Effector CD4-positive, alpha-beta T cell (primary cell): ENCODE results near the gene PCDH9.

Experiments used
- DNase-seq: peaks from one replicate; pipeline ENCODE4 v3.0.0-alpha.2; 2020

PCDH9 gene

DNA sequence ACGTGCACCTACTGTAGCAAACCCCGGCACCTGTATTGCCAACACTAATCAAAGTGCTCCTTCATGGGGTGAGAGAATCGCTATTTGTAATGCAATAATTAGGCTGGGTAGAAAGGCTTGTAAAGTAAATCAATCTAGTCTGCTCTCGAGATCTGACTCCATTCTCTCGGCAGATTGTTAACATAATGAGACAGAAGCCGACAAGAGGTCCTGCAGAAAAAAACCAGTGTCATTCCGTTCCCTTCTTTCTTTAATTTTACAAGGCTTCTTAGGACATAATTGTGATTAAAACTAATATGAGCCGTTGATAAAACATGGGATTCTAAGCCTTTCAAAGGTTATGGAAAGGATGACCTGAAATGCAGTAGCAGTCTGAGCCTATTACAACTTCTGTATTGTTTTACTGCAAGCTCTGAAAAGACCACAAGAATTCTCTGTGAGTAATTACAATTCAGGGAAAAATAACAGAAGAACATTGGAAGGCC is 530.0 kb downstream of the PCDH9 start:
- no peak for DNase-seq

DNA sequence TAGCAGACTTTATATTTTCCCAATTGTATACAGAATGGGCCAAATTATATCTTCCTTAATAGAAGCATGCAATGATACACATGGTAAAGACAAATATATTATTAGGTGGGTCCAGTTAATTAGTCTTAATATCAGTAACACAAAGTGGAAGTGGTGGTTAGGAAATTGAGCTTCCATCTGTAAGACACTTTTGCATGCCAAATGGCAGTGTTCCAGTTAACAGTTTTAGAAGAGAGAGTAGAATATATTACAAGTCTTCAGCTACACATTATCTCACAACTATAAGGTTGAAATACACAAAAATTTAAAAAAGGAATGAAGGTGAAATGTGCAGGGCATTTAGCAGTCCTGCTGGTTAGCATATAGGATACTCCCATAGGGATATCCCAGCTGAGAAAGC is 536.5 kb downstream of the PCDH9 start:
- DNase-seq, result no peak

DNA sequence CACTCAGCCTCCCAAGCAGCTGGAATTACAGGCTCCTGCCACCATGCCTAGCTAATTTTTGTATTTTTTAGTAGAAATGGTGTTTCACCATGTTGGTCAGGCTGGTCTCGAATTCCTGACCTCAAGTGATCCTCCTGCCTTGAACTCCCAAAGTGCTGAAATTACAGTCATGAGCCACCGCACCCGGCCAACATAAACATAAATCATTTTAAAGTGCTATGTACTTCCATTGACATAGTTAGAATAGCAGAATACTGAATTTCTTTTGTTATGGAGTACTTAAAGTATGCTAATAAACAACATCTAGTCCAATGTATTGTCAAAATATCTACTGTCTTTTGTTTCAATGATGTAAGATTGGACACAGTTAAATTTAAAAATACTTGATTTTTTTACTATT is 539.0 kb downstream of the PCDH9 start:
- DNase-seq, result no peak

DNA sequence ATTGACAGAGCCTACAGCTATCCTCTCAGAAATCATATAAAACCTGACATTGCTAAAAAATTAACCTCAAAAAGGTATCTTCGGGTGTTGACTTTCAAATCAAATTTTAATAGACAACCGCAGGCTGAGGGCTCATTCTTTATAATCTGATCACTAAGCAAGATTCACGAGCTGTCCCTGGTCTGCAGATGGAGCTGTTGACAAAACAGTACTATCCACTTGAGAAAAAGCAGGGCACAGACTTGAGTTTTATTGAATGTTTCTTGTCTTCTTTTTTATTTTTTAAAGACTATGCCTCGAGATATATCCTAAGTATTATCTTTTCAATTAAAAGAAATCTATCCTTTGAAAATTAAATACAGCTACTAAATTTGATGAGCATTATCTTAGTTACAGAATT is 540.5 kb downstream of the PCDH9 start:
- DNase-seq, result no peak

DNA sequence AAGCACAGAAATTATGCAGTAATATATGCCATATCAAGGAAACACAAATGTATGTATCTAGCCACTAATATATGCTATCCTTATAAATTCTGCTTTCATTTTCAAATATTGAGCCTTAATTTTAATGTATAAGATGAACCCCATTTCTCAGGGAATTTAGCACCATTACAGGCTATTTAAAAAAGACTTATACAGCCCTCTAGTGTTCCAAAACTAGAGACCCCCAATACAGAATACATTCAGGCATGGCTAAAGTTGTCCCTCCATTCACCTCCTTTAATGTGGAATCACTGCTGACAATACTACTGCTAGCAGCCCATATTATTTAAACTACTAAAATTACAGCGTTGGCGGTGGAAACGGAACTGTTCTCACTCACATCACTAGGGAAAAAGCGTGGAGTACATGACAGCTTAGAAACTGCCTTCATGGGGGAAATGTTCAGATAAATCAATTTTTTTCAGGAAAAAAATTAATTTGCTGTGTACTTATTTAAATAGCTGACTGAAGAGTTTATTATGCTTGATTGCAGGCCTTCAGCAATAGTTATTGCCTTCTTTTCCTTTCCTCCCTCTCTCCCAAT is 541.0 kb downstream of the PCDH9 start:
- DNase-seq, result no peak

DNA sequence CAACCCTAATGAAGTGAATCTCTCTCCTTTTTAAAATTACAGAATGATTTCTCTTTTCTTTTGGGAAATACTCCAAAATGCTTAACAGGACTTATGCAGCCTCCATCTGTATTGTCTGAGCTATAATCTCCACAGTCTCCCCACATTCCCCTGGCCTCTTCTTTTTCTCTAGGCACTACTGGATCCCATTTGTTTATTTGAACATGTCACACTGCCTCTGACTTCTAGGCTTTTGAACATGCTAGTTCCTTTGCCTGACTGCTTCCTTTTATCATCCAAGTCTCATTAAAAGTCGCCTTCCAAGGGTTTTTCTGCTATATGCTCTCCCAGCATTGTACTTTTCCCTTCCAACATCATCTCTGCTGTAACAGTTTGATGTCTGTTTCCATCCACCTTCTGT is 548.7 kb downstream of the PCDH9 start:
- DNase-seq, result no peak

DNA sequence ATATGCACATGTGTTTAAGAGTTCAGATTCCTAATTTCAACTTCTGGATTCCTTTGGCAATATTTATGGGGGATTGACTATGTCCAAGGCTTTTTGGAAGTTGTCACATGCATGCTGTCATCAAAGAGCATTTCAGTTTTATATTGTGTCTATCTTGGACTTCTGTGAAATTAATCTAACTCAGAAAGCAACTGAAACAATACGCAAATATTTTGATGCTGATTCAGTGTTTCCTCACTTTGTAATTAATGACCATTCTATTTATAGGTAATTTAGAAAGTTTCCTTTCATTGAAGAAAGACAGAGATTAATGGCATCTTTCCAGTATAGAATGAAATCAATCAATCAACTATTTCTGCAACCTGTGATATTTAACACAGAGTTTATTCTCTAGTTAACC is 550.1 kb downstream of the PCDH9 start:
- no peak for DNase-seq

DNA sequence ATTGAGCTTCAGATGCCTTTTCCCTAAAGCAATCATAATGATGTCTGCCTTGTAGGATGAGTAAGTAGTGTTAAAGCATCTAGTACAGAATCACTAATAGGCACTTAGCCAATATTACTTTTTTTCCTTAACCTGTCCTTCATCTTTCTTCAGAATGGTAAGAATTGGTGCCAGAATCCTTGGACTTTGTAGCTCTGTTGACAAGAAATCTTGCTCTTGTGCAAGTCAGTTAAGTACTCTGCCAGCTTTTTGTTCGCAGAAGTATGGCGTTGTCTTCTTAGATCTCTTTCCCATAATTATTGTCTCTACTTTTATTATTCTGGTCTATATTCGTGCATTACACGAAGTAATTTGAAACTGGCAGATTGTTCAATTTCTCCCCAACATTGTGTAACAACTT is 554.5 kb downstream of the PCDH9 start:
- no peak for DNase-seq

DNA sequence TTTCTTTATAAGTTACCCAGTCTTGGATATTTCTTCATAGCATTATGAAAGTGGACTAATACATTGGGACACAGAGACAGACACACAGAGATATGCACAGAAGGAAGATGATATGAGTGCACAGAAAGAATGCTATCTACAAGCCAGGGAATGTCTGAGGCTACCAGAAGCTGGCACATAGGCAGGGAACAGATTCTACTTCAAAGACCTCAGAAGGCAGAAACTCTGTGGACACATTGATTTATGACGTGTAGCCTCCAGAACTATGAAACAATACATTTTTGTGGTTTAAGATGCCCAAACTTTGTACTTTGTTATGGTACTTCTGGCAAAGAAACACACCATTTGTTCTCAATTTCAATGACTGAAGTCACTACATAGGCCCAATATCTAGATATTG is 556.7 kb downstream of the PCDH9 start:
- no peak for DNase-seq

DNA sequence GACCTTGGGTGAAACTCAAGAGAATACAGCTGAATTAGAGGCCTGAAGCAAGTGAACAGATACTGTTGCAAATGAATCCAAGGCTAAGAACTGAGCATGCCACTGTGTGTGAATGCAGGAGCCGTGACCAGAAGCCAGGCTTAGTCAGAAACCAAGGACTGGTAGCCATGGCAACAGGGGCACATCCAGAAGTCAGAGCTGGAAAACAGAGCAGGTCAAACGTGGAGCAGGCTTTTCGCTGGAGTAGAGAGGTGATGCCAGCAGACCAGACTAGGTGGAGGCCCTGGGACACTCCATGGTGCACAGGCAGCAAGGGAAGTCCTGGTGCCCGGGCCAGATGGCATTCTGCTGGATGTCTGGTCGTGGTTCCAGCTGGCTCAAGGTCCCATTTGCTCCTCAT is 564.1 kb downstream of the PCDH9 start:
- DNase-seq, result no peak

DNA sequence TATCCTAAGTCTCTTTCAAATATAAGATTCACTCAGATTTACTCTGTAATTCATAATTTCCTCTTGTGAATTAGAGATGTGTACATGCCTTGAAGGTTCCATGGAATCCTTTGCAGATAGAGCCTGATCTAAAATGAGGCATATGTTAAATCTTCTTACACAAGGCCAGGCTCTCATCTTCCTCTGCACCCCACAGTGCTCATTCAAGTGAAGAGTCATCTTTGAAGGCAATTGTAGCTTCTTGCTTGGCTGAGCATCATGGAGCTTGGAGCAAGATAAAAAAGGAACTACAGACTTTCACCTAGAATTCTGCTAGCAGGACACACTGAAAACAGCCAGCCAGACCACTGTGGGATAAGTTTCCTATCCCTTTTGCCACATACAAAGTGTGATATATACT is 566.4 kb downstream of the PCDH9 start:
- DNase-seq, result no peak

DNA sequence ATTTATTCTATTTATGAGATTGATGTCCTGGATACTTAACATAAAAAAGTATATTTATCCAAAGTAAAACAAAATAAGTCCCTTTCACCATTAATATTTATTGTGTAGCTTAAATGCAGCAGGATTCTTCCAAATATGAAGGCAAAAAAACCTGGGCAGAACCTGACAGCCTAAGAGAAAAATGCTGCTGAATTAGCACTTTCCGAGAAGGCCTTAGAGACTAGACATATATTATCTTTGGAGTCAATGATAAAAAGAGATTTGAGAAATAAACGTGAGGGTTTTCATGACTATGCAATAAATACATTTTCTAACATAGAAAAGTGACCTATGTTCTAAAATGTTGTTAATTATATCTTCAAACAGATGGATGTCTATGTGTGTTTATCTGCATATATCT is 566.9 kb downstream of the PCDH9 start:
- DNase-seq, result no peak

DNA sequence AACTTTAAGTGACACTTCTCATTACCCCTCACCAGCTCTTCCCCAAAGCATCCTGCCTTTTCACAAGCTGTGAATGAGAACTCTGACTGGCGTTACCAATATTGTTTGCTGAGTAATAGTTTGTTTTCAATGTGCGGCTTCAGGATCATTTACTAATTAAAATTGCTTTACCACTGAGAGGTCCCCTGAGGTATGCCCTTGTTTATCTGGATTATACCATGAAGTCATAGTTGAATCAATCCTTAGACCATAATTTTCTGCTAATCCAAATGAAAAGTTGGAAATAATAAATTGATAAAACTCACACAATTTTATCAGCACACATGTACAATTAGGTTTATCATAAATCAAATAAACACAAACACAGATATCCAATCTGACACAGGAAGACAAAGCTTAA is 568.8 kb downstream of the PCDH9 start:
- no peak for DNase-seq

DNA sequence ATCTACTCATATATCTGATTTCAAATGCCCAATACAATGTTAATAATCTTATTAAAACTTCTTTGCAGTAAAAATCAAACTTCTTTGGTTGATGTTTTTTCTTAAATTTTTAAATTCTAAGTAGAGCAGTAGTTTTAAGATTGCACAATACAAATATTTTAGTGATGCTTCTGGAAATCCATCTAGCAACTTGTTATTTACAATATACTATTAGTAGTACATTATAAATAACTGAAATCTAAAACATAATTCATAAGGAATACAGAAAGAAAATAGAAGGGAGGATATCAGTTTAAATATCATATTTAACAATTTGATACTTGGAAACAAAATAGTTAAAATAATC is 569.7 kb downstream of the PCDH9 start:
- DNase-seq, result no peak

DNA sequence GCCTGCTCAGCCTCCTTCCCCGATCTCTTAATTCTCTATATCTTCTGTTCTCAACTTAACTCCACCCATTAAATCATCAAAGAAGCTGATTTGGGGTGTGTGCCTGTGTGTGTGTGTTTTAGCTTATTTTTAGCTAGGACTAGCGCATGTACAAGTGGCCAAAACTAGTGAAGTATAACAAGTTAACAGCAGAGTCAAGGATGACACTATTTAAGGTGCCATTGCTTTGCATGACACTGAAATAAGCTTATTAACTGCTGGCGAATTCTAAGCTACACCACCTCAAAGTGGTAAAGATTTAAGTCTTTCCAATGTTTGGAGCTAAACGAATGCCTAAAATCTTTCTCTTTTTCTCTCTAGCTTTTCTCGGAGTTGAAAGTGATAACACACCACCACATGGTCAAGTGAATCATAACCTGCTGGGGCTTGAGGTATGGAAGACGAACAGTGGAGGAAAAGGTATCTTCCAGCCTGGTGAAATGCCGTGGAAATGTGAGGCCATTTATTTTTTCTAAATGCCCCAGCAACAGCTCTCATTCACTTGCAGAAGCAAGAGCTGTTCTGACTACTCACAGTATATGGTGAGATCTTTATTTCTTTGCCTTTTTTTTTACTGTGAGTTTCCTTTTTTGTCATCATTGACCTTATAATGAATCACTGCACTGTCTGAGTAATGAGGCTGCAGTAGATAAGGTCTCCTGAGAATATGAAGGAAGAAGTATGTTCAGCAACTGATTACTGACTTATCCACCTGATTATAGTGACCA is 570.3 kb downstream of the PCDH9 start:
- no peak for DNase-seq

DNA sequence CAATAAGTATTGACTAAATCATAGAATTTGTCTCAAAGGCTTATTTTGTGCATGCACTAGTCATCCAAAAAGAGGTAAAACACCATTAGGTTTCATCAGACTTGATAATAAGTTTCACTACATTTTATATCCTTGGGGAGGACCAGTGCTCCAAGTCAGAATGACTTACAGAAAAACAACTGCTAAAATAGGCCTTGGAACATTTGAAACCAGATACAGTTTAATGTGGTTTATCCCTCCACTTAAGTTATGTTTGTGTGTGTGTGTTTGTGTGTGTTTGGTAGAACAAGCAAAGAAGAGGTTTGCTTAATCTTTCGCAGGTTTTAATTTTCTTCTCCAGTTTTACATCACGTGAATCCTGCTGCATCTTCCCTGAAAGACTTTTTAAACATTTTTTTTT is 570.9 kb downstream of the PCDH9 start:
- DNase-seq, result no peak

DNA sequence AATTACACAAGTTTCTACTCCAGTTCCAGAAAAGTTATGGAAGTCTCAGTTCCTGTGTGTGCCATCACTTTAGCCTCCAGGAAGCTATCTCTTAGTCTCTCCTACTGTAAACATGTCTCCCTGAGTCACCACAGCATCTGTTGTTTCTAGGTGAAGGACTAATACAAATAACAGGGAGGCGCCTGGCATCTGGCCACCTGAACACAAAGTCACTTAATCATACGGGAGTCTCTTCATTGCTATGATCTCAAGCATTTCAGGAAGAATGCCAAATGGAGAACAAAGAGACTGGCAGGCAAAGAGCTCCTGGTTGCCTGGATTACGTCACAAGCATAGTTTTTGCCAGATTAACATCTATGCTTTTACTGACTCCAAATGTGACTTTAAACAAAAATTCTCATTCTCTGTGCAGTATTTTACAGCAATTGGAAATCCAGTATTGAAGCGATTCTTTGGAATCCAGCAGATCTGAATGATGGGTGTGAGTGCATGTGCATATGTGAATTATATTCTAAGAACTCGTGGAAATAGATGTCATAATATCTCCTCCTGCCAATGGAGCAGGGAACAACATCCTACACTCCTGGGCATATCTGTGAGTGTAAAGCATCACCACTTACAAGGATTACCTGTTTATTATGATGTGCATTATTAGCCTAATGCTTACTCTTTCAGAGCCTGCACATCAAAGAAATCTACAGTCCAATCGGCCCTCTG is 572.8 kb downstream of the PCDH9 start:
- no peak for DNase-seq

DNA sequence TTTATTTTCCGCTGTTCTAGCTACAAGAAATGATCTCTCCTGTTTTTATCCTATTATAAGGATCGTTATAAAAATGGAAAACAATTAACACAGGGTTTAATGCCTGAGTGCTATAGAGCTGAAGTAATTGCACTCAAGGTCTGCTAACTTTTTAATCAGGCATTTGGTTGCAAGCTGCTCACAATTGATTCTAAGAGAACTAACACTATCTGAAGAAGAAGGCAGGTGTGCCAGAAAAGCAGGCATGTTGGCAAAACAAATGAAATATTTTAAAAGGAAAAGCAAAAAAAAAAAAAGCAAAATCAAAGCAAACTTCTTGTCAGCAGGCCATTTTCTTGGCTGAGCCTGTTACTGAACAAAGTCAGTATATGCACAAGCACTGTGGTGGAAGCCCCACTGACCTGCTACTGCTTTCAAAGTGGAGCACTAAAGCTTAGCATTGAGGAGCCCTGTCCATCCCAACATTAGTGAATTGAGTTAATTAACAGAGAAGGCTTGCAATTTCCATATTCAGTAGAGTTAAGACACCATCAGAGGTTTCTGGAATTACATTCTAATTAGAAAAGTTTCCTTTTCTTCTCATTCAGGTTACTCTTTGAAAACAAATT is 574.2 kb downstream of the PCDH9 start:
- no peak for DNase-seq

DNA sequence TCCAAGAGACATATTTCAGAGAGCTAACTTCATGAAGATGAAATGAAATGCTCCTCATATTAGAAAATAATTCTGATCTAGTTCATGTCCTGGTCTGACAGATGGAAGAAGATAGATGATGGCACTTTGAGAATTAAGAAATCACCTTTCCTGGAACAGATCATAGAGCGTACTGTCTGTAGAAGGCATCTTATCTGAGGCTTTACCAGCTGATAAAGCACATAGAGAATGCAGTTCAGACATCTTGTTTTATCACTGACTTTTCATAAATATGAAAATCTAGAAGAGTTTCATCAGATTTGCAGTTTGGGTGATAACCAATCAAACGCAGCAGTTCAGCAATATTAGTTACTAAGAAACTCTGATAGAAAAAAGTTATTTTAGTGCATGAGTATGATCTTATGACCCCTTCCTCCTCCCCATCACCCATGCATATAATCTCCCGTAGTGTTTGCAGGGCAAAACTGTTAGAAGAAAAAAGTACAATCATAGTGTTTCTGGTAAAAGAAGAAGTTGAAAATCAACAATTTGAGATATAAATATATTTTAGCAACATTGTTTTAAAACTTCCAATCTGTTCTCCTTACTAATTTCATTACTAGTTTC is 585.2 kb downstream of the PCDH9 start:
- no peak for DNase-seq

DNA sequence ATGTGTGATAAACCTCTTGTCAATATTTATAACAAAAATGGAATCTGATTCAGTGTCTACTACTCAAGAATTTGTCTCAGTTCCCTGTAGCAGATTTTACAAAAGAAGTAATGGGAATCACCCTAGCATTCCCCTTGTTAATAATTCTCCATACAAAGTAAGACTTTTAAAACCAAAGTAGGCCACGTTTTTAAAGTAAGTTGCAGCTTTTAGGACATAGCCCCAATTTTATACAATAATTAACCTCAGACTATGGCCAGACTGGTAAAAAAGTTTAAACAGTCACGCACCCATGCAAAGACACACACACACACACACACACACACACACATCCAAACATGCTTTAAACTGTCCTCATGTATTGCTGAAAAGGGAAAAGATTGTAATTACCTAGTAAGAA is 589.9 kb downstream of the PCDH9 start:
- no peak for DNase-seq

DNA sequence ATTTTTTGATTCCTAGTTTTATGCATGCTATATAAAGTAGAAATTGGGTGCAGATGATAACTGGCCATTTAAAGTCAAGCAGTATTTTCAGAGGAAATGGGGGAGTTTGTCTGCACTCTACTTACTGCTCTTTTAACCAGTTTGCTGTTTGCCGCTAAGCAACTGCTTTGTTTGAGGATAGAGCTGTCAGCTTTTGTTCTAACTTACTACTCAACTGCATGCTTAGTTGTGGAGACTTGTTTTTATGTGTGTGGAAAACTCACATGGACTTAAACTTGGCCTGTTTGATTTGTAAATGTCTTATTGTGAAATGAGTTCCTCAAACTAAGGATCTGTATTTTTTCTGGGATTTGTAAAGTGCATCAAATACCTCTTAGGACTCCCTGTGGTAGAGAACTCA is 591.1 kb downstream of the PCDH9 start:
- DNase-seq, result no peak

DNA sequence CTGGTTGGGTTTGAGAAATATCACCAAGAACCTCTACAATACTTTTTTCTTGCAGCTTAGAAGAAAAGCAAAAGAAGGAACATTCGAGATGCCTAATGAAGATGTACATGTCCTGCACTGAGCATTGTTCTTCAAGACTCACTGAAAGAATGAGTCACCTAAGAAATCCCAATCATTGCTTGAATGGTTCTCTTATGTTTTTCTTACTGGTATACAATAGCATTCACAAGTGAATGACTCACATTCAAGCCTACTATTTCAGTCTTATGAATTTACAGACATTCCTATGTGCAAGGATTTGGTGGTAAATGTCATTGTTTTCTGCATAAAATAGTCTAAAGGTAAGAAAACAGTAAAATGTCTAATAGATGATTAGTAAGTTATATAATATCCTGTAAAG is 594.6 kb downstream of the PCDH9 start:
- no peak for DNase-seq

DNA sequence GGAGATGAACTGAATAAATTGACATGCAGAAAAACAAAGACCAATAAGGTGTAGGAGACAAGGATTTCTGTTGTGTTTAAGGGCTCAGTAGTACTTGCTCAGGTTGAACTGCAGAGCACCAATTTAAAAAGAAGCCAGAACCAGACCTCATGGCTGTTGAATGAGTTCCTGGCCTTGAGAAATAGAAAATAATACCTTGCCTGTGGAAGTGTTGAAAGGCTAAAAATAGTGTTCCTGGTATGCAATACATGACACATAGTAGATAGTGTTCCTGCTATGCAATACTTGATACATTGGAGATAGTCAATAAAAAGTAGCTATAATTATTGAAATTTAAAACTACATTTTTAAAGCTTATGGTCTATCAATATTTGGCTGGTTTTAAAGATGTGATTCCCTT is 595.8 kb downstream of the PCDH9 start:
- DNase-seq, result no peak

DNA sequence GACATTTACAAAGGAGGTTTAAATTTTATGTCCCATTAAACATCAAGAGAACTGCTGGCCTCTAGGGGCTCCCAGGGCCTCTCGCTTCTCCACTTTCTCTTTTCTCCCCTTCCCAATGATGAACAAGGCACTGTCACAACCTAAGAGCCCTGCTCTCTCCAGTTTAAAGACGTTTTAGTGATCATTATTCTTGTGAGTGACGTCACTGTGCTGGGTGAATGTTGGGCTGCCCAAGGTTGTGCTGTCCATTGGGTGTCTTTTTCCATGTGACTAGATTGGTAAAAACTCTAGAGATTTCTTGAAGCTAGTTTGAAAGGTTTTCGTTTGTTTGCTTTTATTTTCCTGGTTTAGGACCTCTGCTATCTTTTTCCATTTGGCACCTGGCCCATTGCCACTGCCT is 602.6 kb downstream of the PCDH9 start:
- no peak for DNase-seq
